ENCODE data around the gene MLLT3.

DNA sequence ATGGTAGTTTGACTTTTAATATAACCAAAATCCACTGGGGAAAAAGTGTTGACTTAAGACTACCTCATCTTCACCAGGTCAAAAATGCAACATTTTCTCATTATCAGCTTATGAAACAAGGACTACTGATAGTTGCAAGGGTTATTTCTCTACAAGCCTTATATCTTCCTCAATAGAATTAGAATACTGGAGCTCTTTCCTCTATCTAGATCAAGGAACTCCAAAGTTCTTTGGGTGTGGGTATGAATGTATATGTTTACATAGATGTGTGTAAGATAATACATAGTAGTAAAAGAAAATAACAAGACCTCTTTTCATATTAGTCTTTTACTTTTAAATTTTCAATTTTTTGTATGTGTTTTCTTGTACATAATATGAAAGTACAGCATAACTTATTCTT lies 244.5 kb downstream of the MLLT3 start:
- TF ChIP-seq, protein P1, sequence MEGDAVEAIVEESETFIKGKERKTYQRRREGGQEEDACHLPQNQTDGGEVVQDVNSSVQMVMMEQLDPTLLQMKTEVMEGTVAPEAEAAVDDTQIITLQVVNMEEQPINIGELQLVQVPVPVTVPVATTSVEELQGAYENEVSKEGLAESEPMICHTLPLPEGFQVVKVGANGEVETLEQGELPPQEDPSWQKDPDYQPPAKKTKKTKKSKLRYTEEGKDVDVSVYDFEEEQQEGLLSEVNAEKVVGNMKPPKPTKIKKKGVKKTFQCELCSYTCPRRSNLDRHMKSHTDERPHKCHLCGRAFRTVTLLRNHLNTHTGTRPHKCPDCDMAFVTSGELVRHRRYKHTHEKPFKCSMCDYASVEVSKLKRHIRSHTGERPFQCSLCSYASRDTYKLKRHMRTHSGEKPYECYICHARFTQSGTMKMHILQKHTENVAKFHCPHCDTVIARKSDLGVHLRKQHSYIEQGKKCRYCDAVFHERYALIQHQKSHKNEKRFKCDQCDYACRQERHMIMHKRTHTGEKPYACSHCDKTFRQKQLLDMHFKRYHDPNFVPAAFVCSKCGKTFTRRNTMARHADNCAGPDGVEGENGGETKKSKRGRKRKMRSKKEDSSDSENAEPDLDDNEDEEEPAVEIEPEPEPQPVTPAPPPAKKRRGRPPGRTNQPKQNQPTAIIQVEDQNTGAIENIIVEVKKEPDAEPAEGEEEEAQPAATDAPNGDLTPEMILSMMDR (conservative IDR thresholded peaks at IDR 0.05), result no peak
- TF ChIP-seq EZH2 (IDR thresholded peaks at IDR 0.05; ENCODE audit: low read depth), result no peak
